Measurements from ENCODE around the gene TTBK2.

- TF ChIP-seq POLR2A (IDR thresholded peaks at IDR 0.05; ENCODE audit: low read depth, low read length), result no peak
- no peak for TF ChIP-seq TAF1 (IDR thresholded peaks at IDR 0.05; ENCODE audit: low read depth, low read length)
- TF ChIP-seq PAX5 (IDR thresholded peaks at IDR 0.05; ENCODE audit: insufficient read depth, low read length, severe bottlenecking), result no peak
- no peak for TF ChIP-seq POLR2AphosphoS5 (IDR thresholded peaks at IDR 0.05; ENCODE audit: low read depth, low read length)
Observed at GRCh38 chr15:42846647-42847046, 73.9 kb downstream of the TTBK2 start.

Data from GM12891 (cell line).